PFSK-1 (cell line): ENCODE data around the gene CATSPER3.

Experiments used
- FOXP2 ChIP-seq: optimal IDR thresholded peaks from 2 replicates; pipeline ENCODE3; 2011; ENCODE audit warnings: borderline replicate concordance, control low read depth, inconsistent platforms; ENCODE audit not compliant: insufficient read depth; ENCODE audit errors: extremely low read length, extremely low read depth
- POLR2AphosphoS5 ChIP-seq: IDR thresholded peaks from 2 replicates; pipeline ENCODE4 v1.6.1; 2012; ENCODE audit warnings: low read depth, mild to moderate bottlenecking, control low read depth, low read length, moderate library complexity
- SIN3A ChIP-seq: IDR thresholded peaks from 2 replicates; pipeline ENCODE4 v1.6.1; 2012; ENCODE audit warnings: mild to moderate bottlenecking, low read length, moderate library complexity, borderline replicate concordance; ENCODE audit not compliant: insufficient read depth
- TAF1 ChIP-seq: IDR thresholded peaks from 2 replicates; pipeline ENCODE4 v1.6.1; 2012; ENCODE audit warnings: low read length, control low read depth, borderline replicate concordance; ENCODE audit not compliant: insufficient read depth
- TF ChIP-seq, protein P1 (sequence below), 2 experiments: IDR thresholded peaks; 2 replicates each; pipeline versions ENCODE4 v1.6.1 to v1.8.0; 2011 to 2012; ENCODE audit warnings: low read depth in 2 of 2, low read length in 2 of 2, control low read depth in 1 of 2, inconsistent platforms in 1 of 2, mild to moderate bottlenecking in 1 of 2, moderate library complexity in 1 of 2; ENCODE audit not compliant: insufficient read depth in 1 of 2

The CATSPER3 gene

GRCh38 chr5:135059000-135059923, 91.6 kb downstream of the CATSPER3 start:
- TF ChIP-seq SIN3A: no peak
- TF ChIP-seq TAF1: no peak
- TF ChIP-seq POLR2AphosphoS5: no peak
- TF ChIP-seq, protein P1, sequence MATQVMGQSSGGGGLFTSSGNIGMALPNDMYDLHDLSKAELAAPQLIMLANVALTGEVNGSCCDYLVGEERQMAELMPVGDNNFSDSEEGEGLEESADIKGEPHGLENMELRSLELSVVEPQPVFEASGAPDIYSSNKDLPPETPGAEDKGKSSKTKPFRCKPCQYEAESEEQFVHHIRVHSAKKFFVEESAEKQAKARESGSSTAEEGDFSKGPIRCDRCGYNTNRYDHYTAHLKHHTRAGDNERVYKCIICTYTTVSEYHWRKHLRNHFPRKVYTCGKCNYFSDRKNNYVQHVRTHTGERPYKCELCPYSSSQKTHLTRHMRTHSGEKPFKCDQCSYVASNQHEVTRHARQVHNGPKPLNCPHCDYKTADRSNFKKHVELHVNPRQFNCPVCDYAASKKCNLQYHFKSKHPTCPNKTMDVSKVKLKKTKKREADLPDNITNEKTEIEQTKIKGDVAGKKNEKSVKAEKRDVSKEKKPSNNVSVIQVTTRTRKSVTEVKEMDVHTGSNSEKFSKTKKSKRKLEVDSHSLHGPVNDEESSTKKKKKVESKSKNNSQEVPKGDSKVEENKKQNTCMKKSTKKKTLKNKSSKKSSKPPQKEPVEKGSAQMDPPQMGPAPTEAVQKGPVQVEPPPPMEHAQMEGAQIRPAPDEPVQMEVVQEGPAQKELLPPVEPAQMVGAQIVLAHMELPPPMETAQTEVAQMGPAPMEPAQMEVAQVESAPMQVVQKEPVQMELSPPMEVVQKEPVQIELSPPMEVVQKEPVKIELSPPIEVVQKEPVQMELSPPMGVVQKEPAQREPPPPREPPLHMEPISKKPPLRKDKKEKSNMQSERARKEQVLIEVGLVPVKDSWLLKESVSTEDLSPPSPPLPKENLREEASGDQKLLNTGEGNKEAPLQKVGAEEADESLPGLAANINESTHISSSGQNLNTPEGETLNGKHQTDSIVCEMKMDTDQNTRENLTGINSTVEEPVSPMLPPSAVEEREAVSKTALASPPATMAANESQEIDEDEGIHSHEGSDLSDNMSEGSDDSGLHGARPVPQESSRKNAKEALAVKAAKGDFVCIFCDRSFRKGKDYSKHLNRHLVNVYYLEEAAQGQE (IDR thresholded peaks at IDR 0.05; ENCODE audit: insufficient read depth in 1 of 2, low read depth in 2 of 2, low read length in 2 of 2): peak in 1 of 2 experiments; percentile 80; a peak in 2 of 4 replicates
- no peak for TF ChIP-seq FOXP2

DNA sequence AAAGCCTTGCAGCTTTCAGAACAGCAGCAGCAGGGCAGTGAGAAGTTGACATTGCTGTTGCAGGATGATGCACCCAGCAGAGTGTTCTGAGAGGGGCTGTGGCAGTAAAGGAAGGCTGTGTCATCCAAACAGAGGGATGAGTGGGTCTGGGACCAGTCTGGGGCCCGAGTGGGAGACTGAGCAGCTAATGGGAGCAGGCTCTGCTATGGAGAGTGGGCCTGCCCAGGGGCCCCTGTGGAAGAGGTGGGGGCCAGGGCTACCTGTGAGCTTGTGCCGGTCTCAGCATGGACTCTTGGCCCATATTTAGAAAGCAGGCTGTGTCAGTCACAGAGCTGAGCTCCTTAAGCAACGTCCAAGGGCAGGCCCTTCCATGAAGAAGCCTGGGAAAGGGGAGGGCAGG, 92.3 kb downstream of the CATSPER3 start:
- TF ChIP-seq SIN3A: no peak
- no peak for TF ChIP-seq FOXP2

- TF ChIP-seq TAF1: no peak
- TF ChIP-seq, protein P1 (IDR thresholded peaks at IDR 0.05; ENCODE audit: insufficient read depth in 1 of 2, low read depth in 2 of 2, low read length in 2 of 2): no peak
- TF ChIP-seq FOXP2: no peak
- TF ChIP-seq SIN3A: no peak
- no peak for TF ChIP-seq POLR2AphosphoS5
Observed at GRCh38 chr5:135061001-135061400, 93.3 kb downstream of the CATSPER3 start.
